HG02981 (cell line): Measurements from ENCODE around the gene RAPGEF3.

Experiments
- ATAC-seq: cut with Tn5 transposase; IDR thresholded peaks from one replicate; pipeline ENCODE4 v1.9.1; 2021; ENCODE audit warnings: mild to moderate bottlenecking, moderate library complexity; ENCODE audit not compliant: unreplicated experiment

RAPGEF3 gene

DNA sequence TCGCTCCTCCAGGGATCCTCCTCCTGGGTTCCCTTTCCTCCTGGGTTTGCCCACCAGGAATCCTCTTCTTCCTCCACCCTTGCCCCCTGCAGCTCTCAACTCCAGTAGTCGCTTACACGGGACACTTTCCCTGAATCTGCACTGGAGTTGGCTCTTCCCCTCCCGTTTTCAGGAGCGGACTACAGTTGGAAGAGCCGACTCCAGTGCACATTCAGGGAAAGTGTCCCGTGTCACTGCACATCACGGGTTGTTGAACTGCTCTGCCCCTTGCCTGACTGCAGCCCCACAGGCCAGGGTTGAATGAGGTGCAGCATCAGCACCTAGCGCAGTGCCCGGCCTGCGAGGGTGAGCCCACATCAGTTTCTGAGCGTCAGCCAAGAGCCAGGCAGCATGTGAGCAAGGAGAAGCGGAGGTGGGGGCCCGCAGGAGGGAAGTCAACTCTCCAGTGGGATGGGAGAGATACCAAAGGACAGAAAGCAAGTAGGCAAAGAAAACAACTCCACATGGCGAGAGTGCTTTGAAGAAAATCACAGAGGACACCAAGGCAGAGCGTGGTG is 13.1 kb downstream of the RAPGEF3 start:
- no peak for ATAC-seq

DNA sequence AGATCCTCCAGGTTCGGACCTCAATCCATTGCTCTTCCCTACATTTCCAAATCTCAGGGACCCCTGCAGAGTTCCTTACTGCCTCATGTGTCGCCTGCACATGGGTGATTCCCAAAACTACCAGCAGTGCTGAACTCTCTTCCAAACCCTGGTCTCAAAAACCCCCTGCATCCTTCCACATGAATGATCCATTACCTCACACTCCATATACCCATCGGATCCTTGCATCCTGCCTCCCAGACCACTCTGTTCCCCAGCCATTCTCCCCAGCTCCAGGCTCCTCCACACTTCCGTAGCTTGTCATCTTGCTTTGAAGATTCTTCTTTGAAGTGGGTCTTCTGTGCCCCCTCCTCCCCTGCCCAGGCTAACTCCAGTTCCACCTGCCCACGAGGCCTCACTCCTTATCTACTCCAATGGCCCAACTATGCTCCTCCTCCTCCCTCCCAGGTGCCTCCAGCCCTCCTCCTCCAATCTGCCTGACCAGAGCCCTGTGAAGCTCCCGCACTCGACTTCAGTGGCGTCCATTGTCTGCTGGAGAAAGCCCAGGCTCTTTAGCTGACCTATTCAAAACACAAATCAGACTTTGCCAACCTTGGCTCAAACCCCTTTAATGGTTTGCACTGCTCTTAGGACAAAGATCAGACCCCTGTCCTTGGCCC is 13.8 kb downstream of the RAPGEF3 start:
- no peak for ATAC-seq

DNA sequence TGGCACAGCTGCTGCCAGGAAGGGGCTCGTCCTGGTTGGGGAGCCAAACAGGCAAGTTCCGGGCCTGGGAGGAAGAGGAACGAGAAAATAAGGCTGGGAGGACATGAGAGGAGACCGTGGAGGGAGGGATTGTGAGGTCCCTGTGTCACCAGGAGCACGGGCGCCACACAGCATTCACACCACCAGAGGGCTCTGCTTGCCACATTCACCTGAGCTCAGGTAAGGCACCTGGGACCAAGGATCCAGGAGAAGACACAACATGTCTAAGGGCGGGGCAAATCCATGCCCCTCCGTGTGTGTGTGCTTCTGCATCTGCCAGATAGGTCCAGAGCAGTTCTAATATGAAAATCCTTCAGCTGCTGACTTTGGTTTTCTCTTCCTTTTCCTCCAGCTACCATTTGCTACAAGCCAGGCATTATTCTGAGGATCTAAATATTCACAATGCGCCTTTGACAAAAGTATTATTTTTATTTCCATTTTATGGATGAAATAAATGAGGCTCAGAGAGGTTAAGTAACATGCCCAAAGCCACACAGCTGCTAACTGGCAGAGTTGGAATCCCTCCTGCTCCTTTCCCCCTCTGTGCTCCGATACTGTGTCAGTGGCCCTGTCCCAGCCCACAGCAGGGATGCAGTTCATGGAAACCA is 14.6 kb downstream of the RAPGEF3 start:
- ATAC-seq = no peak

DNA sequence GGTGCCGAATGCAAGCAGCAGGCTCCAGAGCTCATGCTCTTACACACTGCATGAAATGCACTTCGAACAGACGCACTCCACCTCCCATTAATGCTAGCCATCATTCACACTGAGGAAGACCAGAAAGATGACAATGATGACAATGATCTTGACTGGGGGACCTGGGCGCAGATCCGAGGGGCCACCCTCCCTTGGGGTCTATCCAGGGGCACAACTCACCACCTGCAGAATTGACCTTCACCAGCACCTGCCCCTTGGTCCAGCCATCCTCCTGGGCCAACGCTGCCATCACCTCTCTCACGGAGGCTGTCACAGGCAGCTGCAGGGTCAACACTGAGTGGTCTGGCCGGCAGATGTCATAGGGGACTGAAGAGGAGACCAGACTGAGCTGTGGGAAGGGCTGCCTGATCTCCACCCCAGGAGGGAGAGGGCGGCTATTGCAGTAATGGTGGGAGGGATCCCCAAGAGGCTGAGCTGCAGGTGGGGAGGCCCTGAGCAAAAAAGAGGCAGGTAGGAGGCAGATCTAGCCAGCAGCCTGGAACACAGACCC is 15.3 kb downstream of the RAPGEF3 start:
- ATAC-seq = no peak

DNA sequence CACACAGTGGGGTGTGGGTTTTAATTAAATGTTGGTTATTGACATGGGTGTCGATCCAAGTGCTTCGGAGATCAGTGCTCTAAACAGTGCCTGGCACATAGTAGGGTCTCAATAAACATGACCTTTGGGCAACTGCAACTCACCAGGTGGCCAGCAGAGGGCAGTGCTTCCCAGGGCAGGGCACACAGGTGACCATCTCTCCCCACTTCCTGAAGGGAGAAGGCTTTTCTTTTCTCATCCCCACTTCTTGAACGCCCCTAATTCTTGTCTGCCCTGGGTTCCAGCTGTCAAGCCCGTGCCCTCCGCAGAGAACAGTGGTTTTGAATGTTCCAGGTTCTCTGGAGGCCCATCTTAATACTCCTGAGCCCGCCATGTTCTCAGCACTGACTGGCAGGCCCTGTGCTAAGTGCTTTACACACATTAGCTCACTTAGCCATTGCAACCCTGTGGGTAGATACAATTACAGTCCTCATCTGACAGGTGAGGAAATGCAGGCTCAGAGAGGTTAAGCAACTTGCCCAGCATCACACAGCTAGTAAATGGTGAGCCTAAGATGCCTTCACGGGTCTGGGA is 16.3 kb downstream of the RAPGEF3 start:
- no peak for ATAC-seq

DNA sequence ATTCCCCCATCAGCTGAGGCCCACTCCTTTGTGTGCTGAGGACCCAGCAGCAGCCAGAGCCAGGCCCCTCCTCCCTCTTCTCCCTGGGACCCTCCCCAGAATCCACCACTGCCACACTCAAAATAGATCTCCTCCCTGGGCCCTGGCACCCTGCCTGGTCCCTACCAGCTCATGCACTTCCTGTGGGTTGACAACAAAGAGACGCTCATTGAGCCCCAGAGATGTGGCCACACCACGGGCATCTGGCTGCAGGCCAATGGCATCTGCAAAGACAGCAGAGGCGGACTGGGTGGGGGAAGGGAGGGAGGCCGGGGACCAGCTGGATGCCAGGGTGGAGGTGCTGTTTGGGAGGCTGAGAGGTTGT is 17.4 kb downstream of the RAPGEF3 start:
- ATAC-seq = no peak

DNA sequence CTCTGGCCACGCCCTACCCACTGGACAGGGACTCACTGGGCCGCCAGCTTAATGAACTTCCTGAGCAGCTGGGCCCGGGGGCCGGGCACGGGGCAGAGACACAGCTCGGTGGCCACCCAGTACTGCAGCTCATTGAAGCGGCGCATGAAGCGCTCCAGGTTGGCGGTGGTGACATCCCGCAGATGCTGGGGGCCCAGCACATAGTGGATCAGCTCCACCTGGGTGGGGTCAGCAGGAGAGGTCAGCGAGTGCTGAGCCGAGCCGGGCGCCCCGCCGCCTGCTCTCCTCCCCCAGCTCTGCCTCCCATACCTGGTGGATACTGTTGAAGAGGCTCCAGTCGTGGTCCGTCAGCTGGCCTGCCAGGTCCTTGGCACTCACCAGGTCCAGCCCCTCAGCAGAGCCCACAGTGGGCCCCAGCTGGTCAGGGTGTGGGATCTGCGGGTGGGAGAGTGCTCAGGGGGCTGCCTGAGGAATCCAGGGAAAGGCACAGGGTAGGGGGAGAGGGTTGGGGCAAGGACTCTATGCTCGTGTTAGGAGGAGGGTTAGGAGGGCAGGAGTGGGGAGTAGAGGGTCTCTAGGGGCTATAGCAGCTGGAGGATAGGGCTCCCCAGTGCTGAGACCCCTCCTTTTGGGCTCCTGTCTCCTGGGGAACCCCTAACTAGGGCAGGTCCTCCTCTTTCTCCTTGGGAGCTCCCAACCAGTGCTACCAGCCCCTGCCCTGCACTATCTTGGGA is 17.9 kb downstream of the RAPGEF3 start:
- ATAC-seq = peak; percentile 43

DNA sequence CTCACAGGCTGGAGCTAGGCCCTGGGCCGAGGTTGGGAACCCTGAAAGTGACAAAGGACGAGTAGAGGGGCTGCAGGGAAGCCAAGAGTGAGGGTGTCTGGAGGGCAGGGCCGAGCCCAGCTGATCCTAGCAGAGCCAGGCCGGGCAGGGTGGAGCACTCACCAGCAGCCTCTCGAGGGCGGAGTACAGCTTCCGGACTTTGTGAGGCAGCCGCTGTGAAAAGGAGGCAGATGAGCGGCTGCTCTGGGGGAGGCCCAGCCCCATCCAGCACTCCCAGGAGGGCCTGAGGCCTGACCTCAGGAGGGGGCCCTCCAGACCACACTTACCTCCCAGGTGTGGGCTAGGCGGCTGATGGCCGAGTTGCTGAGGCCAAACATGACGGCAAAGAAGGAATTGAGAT is 18.7 kb downstream of the RAPGEF3 start:
- ATAC-seq = peak; percentile 42

DNA sequence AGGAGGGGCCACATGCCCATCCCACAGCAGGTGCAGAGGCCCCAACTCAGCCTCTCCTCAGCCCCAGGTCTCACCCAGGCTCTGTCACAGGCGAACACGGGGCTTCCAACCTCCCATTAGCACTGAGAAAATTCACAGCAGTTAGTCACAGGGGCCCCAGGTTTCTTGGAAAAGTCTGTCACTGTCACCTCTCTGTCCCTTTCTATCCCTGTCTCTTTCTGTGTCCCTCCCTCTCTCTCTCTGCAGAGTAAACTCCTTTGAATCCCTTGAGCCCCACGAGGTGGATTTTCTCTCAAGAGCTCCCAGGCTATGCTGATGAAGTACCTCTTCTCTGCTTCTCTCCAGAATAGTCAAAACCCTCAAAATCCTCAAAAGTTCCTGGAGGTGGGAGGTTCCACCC is 19.4 kb downstream of the RAPGEF3 start:
- ATAC-seq = no peak

DNA sequence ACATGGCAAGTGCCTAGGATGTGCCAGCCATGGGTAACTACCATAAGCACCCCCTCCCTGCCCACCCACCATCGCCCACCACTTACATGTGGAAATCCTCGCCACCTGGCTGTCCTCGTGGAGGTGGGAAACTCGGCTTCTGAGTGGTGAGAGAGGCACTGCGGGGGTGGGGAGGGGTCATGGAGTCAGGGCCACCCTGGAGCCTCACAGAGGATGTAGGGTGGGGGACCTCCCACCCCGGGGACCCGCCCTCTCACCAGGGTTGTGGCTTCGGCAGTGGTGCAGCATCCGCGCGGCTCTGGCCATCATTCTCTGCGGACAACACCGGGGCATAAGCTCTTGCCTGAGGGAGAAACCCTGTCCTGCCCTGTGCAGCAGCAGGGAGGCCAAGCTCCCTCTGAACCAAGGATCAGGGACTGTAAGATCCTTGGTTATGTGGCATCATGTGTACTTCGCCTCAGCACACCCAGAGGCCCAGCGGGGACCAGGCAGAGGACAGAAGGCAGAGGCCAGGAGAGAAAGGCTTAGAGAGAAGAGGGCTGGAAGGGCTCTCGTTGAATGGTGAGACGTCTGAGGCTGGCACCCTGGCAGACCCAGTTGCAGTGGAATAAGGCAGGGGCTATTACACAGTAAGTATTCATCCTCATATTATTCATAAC is 20.6 kb downstream of the RAPGEF3 start:
- ATAC-seq = no peak

DNA sequence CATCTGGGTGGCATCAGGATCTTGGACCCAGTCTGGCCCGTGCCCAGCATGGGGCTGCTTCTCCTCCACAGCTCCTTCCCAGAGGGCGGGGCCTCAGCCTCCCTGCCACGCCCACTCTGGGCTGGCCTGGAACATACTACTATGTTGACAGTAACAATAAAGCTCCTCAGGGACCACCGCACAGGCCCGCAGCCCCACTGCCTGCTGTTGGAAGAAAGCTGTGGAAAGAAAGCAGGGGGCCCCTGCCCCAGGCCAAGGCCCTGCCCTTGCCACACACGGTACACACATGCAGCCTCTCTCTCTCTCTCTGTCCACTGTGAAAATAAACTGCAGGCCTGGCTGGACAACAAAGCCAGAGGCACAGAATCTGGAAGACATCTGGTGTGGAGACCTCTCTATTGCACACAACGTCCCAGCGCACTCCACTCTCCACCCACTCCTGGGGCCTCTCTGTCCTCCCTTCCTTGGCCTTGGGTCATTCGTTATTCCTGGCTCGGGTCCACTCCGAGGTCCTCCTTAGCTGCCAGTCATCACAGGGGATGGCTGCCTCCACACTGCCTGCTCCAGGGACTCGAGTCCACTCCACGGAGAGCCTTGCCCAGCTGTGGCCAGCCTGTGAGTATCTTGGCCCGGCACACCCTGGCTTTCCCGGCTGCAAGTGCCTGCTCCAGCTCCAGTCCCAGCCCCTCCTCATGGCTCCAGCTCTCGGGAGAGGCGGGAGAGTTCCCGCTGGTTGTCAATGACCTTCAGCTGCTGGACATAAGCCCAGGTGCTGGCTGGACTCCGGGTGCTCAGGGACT is 21.6 kb downstream of the RAPGEF3 start:
- no peak for ATAC-seq

DNA sequence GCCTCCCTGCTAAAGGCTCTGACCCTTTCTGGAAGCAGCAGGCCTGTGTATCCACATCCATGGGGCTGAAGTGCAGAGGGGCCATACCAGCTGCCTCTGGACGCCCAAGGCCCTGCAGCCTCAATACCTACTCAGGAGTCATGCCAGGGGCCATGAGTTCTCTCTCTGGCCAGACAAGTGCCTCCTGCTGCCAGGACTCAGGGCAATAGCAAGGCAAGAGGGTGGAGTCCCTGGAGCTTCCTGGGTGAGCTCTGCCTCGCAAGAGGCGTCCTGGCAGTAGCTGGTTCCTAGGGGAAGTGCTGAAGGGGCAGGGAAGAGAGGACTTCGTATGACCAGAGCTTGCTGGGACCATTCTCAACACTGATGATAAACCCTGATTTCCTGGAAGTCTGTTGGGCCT is 22.5 kb downstream of the RAPGEF3 start:
- no peak for ATAC-seq

DNA sequence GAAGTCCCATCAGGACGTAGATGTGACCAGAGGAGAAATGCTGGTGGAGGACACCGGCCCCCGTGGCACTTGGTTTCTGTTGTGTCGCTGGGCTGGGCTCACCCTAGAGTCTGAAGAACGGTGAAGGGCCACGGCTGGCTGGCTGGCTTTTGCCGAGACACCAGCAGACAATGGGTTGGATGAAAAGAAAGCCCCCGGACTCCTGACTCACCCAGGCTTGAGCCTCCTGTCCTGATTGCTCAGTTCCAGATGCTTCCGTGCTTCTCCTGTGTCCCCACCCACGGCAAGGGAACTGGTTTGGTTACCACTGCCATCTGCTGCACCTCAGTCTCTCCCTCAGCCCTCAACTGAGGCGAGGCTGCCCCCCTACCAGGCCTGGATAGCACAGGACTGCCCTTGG is 23.0 kb downstream of the RAPGEF3 start:
- ATAC-seq = no peak

DNA sequence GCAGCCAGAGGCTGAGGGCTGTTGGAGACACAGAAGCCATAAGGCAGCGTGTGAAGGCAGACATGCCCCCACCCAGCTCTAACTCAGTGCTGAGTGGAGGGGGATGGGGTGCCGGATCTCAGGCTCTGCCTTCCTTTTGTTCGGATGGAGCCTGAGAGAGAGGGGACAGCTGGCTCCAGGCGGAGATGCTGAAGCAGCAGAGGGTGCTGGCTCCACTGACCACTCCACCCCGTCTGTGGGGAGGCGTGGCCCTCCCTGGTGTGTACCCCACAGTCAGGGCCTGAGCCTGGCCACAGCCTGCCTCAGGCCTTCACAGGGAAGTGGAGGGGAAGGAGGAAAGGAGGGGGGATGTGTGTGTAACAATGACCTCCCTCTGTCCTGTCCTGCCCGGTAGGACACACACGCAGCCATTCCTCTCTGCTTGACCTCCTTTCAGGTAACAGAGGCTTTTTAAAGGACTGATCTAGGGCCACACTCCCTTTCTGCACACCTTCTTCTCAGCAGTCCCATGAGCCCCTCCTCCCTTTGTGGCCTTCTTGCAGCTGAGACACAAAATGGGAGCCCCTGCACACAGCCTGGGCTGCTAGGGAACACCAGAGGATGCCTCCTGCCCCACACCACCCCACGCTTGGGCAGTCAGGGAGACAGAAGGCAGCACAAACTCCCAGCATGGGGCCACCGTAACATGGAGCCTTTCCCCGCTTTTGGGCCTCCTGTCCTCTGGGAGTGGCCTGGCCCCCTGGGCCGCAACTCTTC is 23.8 kb downstream of the RAPGEF3 start:
- no peak for ATAC-seq

DNA sequence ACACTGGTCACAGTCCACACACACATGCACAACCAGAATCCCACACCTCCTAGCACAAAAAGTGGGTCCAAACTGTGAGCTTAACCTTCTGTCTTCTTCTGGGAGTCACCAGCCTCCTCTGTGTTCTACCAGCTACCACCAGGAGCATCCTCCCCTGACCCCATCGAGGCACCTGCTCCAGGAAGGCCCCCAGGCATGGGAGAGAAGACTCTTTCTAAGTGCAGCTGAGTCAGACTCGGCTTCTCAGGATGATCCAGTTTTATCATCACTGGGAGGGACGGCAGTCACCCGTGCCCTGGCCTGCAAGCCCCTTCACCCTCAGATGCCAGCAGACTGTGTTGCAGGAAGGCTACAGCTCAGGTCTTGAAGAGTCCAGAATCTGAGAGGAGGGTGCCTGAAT is 25.5 kb downstream of the RAPGEF3 start:
- ATAC-seq = no peak

DNA sequence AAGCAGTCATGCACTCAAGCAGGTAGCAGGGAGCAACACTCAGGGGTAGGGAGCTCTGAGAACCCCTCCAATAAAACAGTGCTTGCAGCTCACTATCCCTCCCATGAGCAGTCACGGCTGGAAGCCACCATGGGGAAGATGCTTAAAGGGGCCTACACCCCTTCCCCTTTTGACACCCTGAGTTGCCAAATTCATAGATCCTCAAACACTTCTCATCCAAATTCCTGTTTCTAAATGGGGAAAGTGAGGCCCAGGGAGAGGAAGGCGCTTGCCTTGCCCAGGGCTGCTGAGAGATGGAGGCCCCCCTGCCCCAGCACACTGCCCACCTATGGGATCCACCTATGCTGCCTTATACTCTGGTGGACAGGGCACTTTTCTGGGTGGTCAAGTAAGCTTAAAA is 26.2 kb downstream of the RAPGEF3 start:
- ATAC-seq = no peak

DNA sequence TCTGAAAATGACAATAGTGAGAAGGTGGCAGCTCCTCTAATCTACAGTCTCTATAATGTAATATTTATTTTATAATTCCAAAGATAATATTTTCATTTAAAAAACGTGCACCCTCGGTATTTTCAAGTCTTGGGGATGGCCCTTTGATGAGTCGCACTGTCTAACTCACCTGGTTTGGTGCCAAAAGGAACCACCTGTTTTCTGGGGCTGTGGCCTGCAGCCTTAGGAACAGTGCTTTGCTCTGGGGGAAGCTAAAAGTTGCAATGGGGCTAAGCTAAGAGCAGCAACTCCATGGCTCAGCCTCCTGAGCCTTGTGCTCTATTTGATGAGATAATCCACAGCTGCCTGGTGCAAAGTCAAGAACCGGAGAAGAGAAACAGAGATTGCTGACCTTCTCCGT is 27.0 kb downstream of the RAPGEF3 start:
- no peak for ATAC-seq

DNA sequence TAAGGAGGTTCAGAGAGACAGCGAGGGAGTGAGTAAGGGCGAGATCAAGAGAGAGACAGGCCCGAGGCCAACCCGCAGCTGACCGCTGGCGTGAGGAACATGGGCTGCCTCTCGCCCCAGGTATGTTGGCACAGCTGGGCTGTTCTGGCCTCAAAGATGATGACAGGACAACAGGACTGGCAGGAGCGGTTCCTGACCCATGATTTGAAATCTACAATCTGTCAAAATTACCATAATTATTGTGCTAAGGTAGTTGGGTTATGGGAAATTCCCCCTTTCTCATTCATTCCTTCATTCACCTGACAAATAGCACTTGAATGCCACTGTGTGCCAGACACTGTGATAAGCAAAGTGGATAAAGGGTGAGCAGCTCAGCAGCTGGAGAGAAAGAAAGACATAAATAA is 28.3 kb downstream of the RAPGEF3 start:
- ATAC-seq = no peak

DNA sequence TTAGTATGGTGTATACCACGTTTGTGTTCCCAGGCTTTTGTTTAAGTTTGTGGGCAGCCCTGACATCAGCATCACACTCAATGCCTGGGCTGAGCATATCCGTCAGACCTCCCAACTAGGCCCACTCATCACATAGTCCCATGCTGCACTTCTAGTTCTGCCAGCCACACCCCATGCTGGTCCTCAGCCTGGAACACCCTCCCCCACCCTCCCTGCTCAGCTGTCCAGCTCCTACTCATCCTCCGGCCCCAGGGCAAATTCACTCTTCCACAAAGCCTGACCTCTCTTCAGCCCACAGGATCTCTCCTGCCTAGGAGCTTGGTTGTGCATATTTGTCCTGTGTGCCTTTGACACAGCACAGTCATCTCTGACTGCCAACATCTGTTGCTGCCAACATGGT is 29.4 kb downstream of the RAPGEF3 start:
- no peak for ATAC-seq
